Measurements from ENCODE around the gene CSRP3. TPM values are rescaled to one million over a fixed set of nuclear protein-coding genes. Genes with fewer than 3 reads are reported as not detected.

The CSRP3 gene
- total RNA-seq (2012; rRNA removed), result not detected in 2 replicates
- polyA plus RNA-seq (2012; rRNA removed), result not detected in 2 replicates
- 0.13 TPM in 1 of 2 replicates, not detected in the other for polyA plus RNA-seq (2012; cell fraction: cytosol; rRNA removed)
- polyA plus RNA-seq (2012; cell fraction: nucleus; rRNA removed; ENCODE audit: low replicate concordance), result not detected in 2 replicates
- not detected for Bru-seq, nascent RNA
- not detected for BruChase-seq, experiment 1, labeled RNA remaining after a 6-hour chase
- BruChase-seq, experiment 2, labeled RNA remaining after a 2-hour chase, result not detected
- long read RNA-seq, result 0 reads

DNA sequence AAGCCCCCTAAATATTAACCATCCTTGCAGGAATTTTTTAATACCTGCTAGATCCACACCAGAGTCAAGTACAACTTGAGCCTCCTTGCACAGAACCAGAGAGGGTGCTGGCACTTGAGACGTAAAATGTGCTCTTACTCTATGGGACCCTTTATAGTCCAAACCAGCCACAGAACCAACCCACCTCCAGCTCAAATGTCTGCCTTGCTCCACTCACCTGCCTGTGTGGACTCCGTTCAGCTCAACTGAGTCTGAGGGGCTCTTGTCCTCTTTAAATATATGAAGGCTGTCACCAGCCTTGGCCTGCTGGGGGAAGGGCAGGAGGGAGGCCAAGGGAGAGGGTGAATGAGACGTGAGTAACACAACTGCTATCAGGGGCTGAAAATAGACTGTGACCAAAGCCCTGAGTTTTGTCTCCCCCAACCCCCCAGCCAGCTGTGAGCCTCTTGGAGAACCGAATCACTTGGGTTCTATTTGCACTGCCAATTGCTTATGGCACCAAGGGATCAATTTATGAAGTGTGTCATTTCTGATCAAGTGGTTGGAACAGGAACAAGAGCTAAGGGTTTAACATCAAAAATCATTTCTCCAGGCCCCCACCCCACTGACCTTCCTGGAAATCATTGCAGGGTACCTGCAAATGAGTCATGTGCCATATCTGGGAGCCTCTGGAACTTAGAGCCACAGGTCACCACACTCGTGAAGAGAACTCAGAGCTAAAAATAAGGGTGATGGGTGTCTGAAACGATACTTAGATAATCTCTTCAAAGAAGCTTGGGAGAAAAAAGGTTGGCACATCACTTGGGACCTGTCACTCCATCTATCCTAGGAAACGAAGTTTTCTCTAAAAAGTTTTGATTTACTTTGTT, at the start of gene CSRP3:
Gene CSRP3 (minus strand): TSS at position 247 of the 869 bp plus-strand sequence. CDS start 9,535 bp downstream, outside the sequence.
- Histone ChIP-seq H3K14ac (replicated peaks; ENCODE audit: low read depth, low read length) (no peak within 1 kb of the TSS), H4K8ac (ENCODE audit: low read depth in 2 of 2, low read length in 2 of 2) (no peak within 1 kb of the TSS), H3K36me3 (ENCODE audit: control insufficient read depth, insufficient read depth, low read length) (no peaks in the 10 kb centered on the region), H3K23ac (ENCODE audit: low read depth, low read length) (no peak within 1 kb of the TSS), H3K27me3 (ENCODE audit: control insufficient read depth, insufficient read depth, low read length) (peaks cover 5% of the 10 kb centered on the region), H4K91ac (ENCODE audit: insufficient read depth, low read depth, low read length) (no peak within 1 kb of the TSS), H2BK5ac (ENCODE audit: low read depth, low read length, poor library complexity, severe bottlenecking) (no peak within 1 kb of the TSS), H3K4ac (ENCODE audit: low read depth, low read length) (no peak within 1 kb of the TSS), H3K4me1 (ENCODE audit: control insufficient read depth, insufficient read depth, low read length) (peaks cover 4% of the 10 kb centered on the region; the same call in 1 of the 2 replicates), H2AK5ac (ENCODE audit: low read depth, low read length) (no peak within 1 kb of the TSS), H4K20me1 (ENCODE audit: insufficient read depth, low read length) (no peaks in the 10 kb centered on the region), H2BK120ac (ENCODE audit: low read depth, low read length) (no peak within 1 kb of the TSS), H3K4me3 (ENCODE audit: insufficient read depth, low read depth, low read length) (no peak within 1 kb of the TSS), H3K9ac (ENCODE audit: low read depth, low read length) (no peak within 1 kb of the TSS), H3K56ac (ENCODE audit: extremely low read depth, insufficient read depth, low read length) (no peak within 1 kb of the TSS), H3K9me3 (ENCODE audit: control insufficient read depth, insufficient read depth, low read length) (no peaks in the 10 kb centered on the region), H3K18ac (ENCODE audit: low read depth, low read length) (no peak within 1 kb of the TSS), H3K9me1 (ENCODE audit: insufficient read depth, low read length) (no peaks in the 10 kb centered on the region), H2AFZ (replicated peaks; ENCODE audit: low read length, poor library complexity) (peak within 1 kb of the TSS; percentile 54), H2AK9ac (replicated peaks; ENCODE audit: low read depth, low read length, poor library complexity) (no peak within 1 kb of the TSS), H4K5ac (ENCODE audit: low read depth, low read length) (no peak within 1 kb of the TSS), H2BK20ac (ENCODE audit: low read depth, low read length) (no peak within 1 kb of the TSS), H3K27ac (ENCODE audit: insufficient read depth, low read length) (no peak within 1 kb of the TSS), H2BK15ac (ENCODE audit: low read depth, low read length) (no peak within 1 kb of the TSS), H3K4me2 (ENCODE audit: low read depth, low read length) (no peak within 1 kb of the TSS), H3K79me1 (ENCODE audit: low read depth in 1 of 2, low read length in 2 of 2) (no peaks in the 10 kb centered on the region)
- TF ChIP-seq SMC3 (IDR thresholded peaks at IDR 0.05; ENCODE audit: low read depth, low read length), result no peak
- no peak for TF ChIP-seq RAD21 (IDR thresholded peaks at IDR 0.05; ENCODE audit: low read length)
- no peak for TF ChIP-seq FOS (IDR thresholded peaks at IDR 0.05; ENCODE audit: low read depth, low read length)
- TF ChIP-seq, protein P1, sequence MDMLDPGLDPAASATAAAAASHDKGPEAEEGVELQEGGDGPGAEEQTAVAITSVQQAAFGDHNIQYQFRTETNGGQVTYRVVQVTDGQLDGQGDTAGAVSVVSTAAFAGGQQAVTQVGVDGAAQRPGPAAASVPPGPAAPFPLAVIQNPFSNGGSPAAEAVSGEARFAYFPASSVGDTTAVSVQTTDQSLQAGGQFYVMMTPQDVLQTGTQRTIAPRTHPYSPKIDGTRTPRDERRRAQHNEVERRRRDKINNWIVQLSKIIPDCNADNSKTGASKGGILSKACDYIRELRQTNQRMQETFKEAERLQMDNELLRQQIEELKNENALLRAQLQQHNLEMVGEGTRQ (IDR thresholded peaks at IDR 0.05; ENCODE audit: low read depth, low read length), result no peak
- TF ChIP-seq MAZ (IDR thresholded peaks at IDR 0.05; ENCODE audit: borderline replicate concordance, low read depth, low read length), result no peak
- TF ChIP-seq BHLHE40 (IDR thresholded peaks at IDR 0.05; ENCODE audit: low read depth, low read length), result no peak
- no peak for ATAC-seq (ENCODE audit: low read depth)
- peak; percentile 31 for DNase-seq
- BruUV-seq (replicated peaks), result no TSS peak
- dilution Hi-C loops (cut with HindIII; ENCODE audit: low sequenced_read_pairs, unreplicated experiment) (no loop called here), intact Hi-C loops (cut with micrococcal nuclease) (no loop called here), in situ Hi-C loops (cut with MboI; ENCODE audit: low sequenced_read_pairs) (no loop called here)
- no CpG with 5 or more reads among the region's 7 CpGs for WGBS, 2 experiments (ENCODE audit: extremely low coverage in 2 of 2, insufficient read length in 1 of 2)
- CTCF ChIA-PET, result interaction anchor here (0.6 kb wide), 1 partner anchor 686 kb away, joined by 3 read pairs; no protein-coding TSS in a partner anchor
- POLR2A ChIA-PET (ENCODE audit: unreplicated experiment), result no interaction called here

All from IMR-90 (cell line).